ENCODE results near the gene RALGPS1. TPM values are rescaled to one million over a fixed set of nuclear protein-coding genes. Genes with fewer than 3 reads are reported as not detected.

RALGPS1 gene
- polyA plus RNA-seq, 3 donors: 23.3 to 32.3 (median 23.3) TPM

DNA sequence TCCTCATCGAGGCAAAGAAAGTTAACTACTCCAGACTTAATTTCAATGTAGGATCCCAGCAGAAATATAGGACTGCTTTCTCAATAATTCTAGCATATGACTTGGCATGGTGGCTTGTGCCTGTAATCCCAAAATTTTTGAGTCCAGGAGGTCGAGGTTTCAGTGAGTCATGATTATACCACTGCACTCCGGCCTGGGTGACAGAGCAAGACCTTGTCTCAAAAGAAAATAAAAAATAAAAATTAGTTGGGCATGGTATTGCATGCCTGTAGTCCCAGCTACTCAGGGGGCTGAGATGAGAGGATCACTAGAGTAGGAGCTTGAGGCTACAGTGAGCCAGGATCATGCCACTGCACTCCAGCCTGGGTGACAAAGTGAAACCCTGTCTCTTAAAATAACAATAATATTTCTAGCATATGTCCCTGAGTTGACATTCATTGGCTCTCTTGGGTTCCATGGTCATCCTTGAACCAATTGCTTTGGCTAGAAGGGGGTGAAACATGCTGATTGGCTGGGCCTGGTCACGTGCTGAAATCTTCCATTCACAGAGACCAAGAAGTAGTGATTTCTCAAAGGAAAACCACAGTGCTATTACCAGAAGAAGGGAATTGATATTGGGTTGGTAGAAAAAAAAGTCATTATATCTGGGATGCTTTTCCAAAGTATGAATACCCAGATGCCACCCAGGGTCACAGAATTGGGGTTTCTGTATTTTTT, 318.4 kb downstream of the RALGPS1 start:
- no peak for DNase-seq (ENCODE audit: extremely low read depth in 1 of 11, low read depth in 9 of 11, low spot score in 4 of 11)

DNA sequence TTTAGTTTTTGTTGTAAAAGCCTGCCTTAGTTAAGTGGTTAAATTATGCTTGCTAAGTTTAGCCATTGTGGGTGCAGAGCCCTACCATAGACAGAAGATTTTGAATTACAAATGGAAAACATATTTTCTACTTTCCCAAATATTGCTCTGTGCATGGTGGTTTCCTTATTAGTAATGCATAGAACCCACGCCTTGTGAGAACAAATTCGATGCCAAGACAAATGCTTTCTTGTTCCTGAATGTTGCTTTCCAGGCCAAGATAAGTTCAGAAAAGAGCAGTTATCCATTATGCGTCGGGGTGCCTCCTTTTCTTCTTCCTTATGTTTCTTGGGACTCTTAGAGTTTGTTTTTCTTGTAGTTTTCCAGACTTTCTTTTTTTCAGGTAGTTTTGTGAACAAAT, 319.0 kb downstream of the RALGPS1 start:
- no peak for DNase-seq (ENCODE audit: extremely low read depth in 1 of 11, low read depth in 9 of 11, low spot score in 4 of 11)

DNA sequence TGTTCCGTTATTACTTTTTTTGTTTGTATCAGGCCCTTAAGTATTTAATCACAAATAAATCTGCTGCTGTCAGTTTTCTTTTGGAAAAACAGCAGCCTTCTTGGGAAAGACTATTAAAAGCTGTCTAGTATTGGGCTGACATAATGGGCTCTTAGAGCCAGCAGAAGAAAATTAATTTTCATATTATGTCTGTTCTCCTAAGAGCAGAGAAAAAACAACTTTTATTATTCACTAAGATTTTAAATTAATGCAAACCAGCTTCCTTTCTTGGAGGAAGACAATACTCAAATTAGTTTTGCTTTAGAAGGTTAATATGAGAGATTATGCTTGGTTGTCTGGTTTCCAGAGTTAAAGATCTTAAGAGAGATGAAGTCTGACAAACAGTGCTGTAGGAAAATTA, 319.4 kb downstream of the RALGPS1 start:
- no peak for DNase-seq (ENCODE audit: extremely low read depth in 1 of 11, low read depth in 9 of 11, low spot score in 4 of 11)

DNA sequence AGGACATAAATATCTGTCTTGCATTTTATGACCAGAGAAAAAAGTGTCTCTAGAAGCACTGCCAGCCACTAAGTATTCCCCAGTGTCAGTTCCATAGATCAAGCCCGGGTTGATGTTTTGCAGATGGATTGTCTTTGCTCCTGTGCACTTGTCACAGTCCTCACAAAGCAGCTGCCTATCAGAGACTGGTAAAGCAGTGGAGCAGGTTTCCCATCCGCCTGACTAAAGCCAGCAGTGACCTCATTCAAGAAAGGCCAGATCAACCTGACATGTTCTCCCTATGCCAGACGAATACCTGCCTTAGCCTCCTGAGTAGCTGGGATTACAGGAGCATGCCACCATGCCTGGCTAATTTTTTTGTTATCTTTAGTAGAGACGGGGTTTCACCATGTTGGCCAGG, 323.2 kb downstream of the RALGPS1 start:
- no peak for DNase-seq (ENCODE audit: extremely low read depth in 1 of 11, low read depth in 9 of 11, low spot score in 4 of 11)

DNA sequence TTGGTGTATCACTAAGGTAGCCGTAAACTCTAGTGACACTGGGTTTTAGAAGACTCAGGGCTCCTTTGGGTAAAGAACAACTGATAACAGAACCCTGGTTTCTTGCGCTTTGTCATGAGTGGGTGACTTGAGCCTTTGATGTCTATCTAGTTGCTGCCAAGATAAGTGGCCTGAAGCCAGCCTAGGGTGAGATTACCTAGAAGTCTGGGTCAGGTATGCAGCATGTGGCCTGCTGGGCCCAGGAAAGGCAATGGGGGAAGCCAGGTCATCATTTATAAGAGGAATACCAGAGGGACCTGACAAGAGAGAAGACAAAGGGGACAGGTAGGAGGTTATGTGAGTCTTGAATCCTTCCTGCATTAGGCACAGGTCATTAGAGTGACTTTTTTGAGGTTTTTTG, 326.8 kb downstream of the RALGPS1 start:
- DNase-seq (ENCODE audit: extremely low read depth in 1 of 11, low read depth in 9 of 11, low spot score in 4 of 11): no peak

DNA sequence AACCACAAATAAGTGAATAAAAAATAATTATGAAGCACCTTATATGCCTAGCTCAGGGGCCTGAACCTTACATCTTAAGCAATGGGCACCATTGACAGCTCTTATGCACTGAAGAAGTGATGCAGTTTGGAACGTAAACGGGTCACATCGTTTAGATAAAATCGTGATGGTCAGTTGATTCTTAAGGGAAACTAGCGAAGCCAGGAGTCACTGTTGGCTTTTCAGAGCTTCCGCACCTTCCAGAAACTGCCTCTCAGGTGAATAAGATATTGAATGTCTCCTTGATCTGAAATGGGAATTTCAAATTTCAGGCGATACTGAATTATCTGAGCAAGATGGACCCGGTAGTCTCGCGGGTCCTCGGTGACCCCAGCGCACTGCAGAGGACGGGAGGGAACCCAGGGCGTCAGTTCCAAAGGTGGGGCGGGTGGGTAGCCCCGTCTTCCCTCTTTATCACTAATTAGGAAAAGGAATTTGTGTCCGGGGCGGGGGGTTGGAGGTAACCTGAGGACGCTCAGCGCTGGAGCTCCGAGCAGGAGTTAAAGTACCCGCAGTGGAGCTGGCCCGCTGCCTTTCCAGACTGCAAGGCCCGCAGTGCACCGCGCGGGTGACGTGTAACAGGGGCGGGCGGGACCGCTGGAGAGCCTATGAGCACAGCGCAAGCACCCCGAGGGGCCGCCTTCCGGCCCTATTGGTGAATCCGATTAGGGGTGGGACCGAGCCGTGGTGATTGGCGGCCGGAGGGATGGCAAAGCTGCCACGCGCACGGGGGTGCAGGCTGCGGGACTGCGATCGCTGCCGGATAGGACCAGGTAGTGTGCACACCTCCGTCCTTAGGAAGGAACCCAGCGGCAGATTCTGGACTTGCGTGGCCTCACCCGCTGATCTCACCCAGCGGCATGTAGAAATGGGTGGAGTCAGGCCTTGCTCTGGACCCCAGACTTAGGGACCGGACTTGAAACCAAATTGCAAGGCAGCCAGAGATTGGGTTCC, 330.3 kb downstream of the RALGPS1 start:
- DNase-seq (ENCODE audit: extremely low read depth in 1 of 11, low read depth in 9 of 11, low spot score in 4 of 11): peak; percentile 81 to 95 (median 92)

DNA sequence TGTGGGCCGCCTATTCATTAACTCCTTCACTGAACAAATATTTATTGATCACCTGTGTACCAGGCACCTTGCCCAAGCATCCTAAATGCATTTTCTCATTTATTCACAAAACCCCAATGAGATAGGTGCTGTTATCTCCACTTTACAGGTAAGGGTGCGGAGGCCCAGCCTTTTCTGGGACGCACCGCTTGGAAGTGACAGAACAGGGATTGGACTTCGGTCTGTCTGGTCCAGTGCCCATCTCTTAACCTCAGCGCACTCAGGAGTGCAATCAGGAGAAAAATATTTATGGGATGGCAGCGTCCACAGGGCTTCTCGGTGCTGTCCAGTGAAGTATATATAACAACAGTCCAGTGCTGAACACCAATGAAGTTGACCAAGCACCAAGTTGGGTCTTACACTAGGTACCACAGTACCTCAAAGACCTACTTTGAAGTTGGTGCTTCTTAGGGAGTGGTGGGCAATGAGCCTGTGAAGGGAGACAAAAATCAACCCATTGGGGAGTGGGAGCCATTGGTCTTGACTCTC, 331.1 kb downstream of the RALGPS1 start:
- DNase-seq (ENCODE audit: extremely low read depth in 1 of 11, low read depth in 9 of 11, low spot score in 4 of 11): no peak

DNA sequence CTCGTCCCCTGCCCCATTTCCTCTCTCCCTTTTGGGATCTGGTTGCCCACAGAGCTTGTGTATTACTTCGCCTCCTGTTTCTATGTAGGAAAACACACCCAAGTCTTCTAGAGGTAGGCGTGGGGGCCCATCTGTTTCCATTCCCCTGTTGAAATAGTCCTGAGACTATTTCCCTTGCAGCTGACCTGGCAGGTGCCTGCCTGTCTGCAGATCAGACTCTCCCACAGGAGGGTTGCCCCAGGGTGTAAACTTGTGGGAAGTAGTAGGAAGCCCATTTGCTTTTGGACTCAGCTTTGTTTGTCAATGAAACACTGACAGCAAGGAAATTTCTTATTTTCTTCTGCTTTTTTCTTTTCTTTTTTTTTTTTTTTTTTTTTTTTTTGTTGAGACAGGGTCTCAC, 333.7 kb downstream of the RALGPS1 start:
- no peak for DNase-seq (ENCODE audit: extremely low read depth in 1 of 11, low read depth in 9 of 11, low spot score in 4 of 11)

DNA sequence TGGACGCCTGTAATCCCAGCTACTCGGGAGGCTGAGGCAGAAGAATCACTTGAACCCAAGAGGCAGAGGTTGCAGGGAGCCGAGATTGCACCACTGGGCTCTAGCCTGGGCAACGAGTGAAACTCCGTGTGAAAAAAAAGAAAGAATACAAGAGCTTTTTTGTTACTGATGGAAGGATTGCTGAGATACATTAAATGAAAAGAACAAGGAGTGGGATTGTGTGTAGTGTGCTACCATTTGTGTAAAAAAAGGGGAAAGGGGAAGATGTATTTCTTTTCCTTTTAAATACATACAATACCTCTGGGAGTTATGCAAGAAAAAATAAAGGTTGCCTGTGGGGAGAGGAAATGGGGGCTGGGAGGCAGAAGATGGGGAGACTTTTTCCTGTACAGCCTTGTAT, 335.3 kb downstream of the RALGPS1 start:
- DNase-seq (ENCODE audit: extremely low read depth in 1 of 11, low read depth in 9 of 11, low spot score in 4 of 11): no peak

DNA sequence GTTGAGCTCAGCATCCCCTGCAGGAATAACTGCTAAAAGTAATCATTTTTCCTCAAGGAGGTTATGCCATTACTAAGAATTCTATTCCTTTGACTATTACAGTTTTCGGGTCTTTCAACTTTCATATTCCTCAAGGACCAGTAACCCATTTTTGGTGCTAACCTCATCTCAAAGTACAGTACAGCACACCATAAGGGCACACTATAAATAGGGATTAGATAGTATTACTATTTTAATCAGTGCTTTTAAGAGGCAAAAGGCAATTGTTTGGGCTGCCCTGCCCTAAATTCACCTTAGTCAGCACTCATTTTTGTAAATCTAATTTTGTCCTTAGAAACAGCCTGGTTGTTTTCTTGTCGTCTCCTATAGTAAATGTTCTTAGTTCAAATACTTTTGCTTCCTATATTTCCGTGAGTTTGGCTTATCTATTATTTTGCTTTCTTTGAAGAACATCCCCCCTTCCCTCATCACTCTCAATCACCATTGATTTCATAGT, 336.4 kb downstream of the RALGPS1 start:
- DNase-seq (ENCODE audit: extremely low read depth in 1 of 11, low read depth in 9 of 11, low spot score in 4 of 11): no peak

DNA sequence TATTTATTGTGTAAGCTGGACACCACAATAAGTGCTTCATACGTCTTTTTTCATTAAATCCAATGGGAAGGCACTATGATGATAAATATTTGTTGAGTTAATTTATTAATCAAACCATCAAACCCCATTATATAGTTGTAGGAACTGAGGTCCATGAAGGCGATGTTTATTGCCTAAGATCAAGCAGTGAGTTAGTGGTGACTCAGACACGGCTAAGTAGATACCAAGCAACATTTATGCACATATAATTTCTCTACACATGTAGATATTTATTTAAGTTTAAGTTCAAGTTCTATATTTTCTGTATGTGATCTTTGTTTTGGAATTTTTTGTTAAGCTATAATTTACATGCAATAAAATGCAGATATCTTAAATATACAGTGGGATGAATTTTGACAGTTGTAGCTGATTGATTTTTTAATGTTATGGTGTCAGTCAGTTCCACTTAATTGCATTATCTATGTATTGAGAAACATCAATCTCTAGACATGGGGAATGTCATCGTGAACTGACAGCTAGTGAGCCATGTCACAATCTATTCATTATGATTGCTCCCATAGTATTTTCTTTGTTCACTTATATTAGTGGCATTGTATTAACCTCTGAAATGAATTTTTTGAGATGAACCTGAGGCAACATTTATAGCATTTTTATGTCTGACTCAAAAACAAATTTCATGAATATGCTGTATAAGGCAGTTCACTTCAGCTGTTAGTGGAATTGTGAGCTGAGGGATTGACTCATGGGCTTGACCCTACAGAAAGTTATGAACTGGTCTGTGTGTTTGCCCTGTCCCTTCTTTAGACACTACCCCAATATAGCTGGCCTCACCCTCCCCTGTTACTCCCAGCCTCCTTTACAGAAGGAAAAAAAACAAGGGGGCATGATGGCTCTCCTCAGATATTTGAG, 338.1 kb downstream of the RALGPS1 start:
- DNase-seq (ENCODE audit: extremely low read depth in 1 of 11, low read depth in 9 of 11, low spot score in 4 of 11): no peak

DNA sequence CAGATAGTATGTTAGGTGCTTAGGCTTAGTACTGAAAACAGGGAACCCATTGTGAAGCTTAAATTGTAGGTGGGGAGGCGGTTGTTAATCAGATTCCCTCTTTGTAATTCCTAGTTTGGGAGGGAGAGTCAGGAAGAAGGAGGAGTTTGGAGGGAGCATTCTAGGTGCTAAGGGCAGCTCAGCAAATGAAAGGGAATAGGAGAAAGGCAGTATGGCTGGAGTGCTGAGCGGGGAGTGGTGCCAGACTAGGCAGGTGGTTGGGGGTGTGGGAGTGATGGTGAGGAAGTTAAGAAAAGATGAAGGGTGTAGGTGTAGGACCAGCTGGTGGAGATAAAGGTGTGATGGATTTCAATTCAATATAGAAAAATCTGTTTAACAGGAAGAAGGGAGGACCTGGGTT, 338.9 kb downstream of the RALGPS1 start:
- DNase-seq (ENCODE audit: extremely low read depth in 1 of 11, low read depth in 9 of 11, low spot score in 4 of 11): no peak

DNA sequence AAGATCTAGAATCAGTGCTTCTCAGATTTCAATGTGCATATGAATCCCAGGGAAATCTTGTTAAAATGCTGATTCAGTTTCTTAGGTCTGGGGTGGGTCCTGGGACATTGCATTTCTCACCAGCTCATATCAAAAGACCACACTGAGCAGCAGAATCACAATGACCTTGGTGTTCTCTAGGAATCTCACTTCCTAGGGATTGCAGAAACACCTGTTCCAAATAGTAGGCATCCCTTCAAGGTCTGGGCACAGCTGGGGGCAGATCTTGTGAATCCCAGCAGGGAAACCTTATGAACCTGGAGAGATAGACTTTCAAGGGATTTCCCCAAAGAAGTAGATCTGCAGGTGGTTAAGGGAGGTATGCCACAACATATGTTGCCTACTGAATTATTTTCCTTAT, 341.1 kb downstream of the RALGPS1 start:
- DNase-seq (ENCODE audit: extremely low read depth in 1 of 11, low read depth in 9 of 11, low spot score in 4 of 11): no peak

DNA sequence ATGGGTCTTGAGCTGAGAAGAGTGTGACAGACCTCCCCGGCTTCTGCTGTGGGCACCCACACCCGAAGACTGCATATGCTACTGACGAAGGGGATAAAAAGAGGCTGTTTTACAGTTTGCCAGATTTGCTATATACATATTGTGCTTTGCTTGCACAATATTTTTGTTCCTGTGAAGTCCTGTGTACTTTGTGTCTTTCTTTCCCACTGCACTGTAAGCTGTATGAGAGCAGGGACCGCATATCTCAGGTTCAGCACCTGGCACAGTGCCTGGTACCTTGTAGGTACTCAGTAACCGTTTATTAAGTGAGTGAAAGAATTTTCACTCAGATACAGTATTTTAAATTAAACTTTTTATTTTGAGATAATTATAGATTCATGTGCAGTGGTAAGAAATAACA, 341.7 kb downstream of the RALGPS1 start:
- no peak for DNase-seq (ENCODE audit: extremely low read depth in 1 of 11, low read depth in 9 of 11, low spot score in 4 of 11)

DNA sequence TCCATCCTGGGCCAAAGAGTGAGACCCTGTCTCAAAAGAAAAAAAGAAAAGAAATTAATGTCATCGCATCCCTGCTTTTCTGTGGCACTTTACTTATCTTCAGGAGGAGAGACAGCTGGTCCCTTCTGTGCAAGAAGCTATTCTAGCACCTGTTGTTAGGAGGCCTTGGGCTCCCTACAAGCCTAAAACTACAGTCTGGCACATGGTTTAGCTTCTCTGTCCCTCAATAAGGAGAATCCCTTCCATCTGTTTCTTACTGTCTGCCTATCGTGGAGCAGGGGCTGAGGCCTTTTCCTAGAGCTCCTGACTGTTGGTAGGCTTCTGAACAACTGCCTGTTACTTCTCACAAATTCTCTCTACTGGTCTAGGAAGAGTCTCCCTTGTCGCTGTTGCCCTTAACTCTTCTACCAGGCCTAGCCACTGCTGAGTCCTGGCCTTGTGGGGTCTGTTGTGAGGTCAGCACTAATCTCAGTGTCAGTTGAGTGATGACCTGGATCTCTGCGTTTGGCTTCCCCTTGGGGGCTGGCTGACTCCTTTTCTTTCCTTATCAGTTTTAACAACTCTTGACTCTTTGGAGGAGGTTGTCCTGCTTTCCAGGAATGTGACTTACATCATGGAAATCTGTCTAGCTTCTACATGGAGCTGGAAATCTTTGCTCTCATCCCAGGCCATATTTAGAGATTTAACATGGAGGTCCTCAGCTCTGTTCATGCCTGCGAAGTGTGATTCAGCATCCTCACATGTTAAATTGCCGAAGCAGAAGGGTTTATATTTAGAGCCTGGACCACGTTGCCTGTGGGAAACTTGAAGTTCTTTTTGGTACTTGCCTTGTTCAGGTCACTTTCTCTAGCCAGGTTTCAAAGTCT, 344.3 kb downstream of the RALGPS1 start:
- no peak for DNase-seq (ENCODE audit: extremely low read depth in 1 of 11, low read depth in 9 of 11, low spot score in 4 of 11)

DNA sequence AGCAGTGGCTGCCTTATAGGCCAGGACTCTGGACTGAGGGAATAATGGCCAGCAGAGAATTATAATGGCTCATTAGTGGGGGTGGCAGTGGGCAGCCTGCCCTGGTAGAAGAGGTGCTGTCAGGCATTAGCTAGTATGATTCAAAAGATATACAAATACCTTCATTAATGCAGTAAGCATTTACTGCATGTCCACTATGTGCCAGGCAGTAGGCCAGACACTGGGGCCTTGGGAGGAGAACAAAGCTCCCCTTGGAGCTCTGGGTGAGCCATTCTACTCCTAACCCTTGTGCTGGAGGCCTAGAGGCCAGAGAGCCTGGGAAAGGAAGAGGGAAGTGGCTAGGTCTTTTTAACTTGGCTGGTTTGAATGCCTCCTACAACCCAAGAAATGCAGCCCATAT, 348.0 kb downstream of the RALGPS1 start:
- DNase-seq (ENCODE audit: extremely low read depth in 1 of 11, low read depth in 9 of 11, low spot score in 4 of 11): no peak

DNA sequence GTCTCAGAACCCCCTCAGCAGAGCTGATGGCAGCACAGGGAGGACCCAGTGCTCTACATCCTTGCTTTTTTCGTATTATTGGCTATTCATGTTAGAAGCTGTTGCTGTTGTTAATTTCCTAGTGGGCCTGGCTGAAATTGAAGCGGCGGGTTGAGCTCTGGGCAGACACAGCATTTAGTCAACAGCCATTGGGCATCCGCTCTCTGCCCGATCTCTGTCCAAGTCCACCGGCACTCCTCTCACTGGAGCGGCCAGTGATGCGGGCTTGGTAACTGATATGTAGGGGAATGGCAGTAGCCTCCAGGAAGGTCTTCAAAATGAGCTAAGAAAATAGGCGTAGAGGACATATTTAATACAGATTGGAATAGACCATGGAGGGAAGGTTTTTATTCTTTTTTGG, 348.7 kb downstream of the RALGPS1 start:
- DNase-seq (ENCODE audit: extremely low read depth in 1 of 11, low read depth in 9 of 11, low spot score in 4 of 11): no peak

DNA sequence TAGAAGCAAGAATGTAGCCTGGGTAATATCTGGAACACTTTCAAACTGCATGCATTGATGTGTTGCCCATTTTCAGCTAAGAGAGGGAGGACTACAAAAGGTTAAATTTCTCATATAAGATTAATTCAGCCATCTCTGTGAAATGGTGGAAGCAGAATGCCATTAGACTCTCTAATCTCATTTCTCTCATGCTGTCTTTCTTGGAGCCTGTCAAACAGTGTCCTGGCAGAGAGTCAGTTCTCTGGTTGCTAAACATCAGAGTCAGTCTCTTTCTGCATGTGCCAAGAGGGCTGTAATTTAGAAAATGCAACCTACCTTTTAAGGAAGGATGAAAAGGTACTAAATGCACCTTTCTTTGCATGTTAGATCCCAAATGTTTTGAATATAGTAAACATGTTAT, 349.1 kb downstream of the RALGPS1 start:
- DNase-seq (ENCODE audit: extremely low read depth in 1 of 11, low read depth in 9 of 11, low spot score in 4 of 11): no peak

All from renal cortex interstitium (tissue), 11 donors.